LNCAP (cell line): ENCODE data around the gene TRDMT1.

Source experiments
- CTCF ChIP-seq: fragments of 450-650 bp; IDR thresholded peaks from 2 replicates; pipeline ENCODE4 v1.5.1; 2017; ENCODE audit warnings: mild to moderate bottlenecking

Gene TRDMT1

GRCh38 chr10:17241611-17242333 lies 40.3 kb upstream of the TRDMT1 start:
- no peak for TF ChIP-seq CTCF

DNA sequence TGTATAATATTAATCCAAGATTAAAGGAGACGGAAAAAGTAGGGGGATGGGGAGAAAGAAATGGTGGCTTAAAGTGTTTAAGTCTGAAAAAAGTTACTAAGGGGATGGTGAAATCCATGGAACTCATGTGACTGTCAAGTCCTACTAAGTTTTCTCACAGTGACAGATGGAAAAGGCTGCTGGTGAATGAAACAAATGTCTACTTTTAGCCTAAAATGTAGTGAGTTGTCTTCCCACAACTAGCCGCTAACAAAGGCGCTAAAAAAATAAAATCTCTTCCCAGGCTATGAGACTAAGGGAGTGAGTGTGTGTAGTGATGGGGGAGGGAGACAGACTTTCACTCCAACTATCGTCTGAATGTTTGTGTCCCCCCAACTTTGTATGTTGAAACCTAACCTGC lies 39.1 kb upstream of the TRDMT1 start:
- TF ChIP-seq CTCF = no peak

- no peak for TF ChIP-seq CTCF
Measured at GRCh38 chr10:17240096-17240495, 38.6 kb upstream of the TRDMT1 start.

DNA sequence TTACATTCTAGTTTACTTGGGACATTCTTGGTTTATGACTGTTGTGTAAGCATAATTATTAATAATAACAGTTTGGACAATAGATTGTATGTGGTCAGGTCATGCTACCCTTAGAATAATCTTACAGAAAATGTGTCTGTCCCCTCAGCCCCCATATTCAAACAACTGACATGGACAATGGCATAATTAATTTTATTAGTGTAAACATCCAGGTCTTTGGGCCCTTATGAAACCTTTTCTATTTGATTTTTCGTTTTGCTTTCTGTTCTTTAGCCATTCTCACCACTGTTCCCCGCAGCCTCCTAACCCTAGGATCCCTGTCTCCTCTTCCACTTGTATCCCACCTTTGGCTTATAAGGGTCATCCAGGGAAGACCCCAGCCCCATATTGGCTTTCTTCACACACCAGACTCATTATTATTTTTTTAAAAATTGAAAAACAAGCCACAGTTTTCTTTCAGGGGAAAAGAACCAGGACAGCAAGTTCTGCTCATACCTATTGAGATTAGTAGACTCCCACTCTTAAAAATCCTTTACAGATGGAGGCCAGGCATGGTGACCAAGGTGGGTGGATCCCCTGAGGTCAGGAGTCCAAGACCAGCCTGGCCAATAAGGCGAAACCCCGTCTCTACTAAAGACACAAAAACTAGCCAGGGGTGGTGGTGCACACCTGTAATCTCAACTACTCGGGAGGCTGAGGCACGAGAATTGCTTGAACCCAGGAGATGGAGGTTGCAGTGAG lies 38.0 kb upstream of the TRDMT1 start:
- TF ChIP-seq CTCF = no peak

DNA sequence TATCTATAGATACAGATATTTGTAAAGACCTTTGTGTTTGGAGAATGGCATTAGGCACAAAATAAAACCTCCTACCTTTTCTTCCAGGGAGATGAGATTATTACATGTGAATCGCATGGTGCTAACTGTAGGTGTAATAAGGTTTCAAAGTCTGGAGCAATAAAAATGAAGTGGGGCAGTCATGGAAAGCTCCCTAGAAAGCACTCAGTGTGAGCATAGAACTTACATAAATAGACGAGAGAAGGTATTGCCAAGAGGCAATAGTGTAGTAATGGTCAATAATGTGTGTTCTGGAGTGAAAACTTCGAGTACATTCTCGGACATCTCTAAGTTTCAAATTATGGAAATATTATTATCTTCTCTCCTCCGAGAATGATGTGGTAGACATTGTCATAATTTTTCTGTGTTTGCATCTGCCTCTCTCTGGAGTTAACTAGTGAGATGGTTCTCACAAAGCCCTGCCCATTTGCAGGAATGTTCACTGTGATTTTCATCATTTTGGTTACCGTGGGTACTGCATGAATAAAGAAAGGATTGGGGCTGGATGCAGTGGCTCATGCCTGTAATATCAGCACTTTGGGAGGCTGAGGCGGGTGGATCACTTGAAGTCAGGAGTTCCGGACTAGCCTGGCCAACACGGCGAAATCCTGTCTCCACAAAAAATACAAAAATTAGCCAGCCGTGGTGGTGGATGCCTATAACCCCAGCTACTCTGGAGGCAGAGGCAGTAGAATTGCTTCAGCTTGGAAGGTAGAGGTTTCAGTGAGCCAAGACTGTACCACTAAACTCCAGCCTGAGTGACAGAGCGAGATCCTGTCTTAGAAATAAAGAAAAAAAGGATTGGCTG lies 37.2 kb upstream of the TRDMT1 start:
- TF ChIP-seq CTCF = no peak

GRCh38 chr10:17237915-17238444 lies 36.5 kb upstream of the TRDMT1 start:
- TF ChIP-seq CTCF = no peak

DNA sequence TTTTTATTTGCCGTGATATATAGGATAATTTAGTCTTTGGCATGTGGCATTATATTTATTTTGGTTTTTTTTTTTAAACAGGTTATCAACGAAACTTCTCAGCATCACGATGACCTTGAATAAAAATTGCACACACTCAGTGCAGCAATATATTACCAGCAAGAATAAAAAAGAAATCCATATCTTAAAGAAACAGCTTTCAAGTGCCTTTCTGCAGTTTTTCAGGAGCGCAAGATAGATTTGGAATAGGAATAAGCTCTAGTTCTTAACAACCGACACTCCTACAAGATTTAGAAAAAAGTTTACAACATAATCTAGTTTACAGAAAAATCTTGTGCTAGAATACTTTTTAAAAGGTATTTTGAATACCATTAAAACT lies 35.7 kb upstream of the TRDMT1 start:
- TF ChIP-seq CTCF = no peak
